ENCODE measurements around the gene GID4. TPM values are rescaled to one million over a fixed set of nuclear protein-coding genes. Genes with fewer than 3 reads are reported as not detected.

GID4 gene
- total RNA-seq, 1 donor from 2014 or later: 8.4 TPM

DNA sequence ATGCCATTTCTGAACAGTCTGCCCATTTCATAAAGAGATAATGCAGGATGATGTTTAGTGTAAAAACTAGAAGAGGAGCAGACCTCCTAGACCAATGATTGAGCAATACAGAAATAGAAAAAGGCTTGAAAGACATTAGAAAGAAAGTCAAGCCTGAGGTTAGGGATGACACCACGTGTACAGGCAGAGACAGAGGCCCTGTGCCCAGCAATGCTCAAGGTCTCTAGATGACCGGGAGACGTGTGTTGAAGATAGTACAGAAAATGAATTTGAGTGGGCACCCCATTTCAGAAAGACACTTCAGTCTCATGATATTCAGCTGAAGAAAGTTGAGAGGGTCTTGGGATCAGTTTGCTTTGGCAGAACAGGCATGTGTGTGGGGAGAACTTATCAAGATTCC, 5.4 kb downstream of the GID4 start:
- no peak for ATAC-seq

DNA sequence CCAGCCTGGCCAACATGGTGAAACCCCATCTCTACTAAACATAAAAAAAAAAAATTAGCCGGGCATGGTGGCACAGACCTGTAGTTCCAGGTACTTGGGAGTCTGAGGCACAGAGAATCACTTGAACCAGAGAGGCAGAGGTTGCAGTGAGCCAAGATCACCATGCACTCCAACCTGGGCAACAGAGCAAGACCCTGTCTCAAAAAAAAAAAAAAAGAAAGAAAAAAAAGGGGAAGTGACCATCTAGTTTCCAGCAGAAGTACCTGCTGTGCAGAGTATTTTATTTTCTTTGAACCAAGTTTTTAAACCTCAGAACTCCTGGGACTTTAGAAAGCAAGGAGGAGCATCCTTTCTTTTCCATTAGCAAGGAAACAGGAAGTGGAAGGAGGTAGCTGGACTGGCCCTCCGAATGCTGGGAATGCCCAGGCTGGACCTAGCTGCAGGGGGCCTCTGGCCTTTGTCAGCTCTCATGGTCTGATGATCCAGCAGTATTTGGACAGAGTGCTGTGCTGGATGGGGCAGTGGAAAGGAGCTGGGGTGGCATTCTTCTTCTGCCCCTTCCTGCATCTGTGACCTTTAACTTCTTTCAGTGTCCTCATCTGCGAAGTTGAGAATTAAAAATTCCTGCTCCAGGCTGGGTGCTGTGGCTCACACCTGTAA, 6.6 kb downstream of the GID4 start:
- ATAC-seq: no peak

DNA sequence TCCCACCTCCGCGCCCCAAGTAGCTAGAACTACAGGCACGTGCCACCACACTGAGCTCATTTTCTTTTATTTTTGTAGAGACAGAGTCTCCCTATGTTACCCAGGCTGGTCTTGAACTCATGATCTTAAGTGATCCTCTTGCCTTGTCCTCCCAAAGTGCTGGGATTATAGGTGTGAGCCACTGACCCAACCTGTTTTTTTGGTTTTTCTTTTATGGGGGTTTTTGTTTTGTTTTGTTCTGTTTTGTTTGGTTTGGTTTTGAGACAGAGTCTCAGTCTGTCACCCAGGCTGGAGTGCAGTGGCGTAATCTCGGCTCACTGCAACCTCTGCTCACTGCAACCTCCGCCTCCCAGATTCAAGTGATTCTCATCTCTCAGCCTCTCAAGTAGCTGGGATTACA, 16.4 kb downstream of the GID4 start:
- no peak for ATAC-seq

GRCh38 chr17:18056214-18056613, 17.0 kb downstream of the GID4 start:
- no peak for ATAC-seq

DNA sequence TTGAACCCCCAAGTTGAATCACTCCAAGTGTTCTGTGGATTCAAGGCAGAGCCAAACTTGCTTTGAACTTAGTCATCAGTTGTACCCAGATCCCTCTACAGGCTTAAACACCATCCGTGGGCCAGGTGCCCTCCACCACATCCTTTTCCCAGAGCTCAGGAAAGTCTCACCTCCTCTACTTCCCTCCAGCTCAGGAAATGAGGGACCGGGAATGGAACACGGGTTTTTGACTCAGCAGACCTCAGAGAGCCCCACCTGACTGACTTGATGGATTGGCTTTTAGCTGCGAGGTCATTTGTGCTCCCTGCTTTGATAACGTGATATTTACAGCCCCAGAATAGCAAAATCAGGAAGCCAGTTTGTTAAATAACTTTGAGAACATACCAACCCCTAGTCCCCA, 20.1 kb downstream of the GID4 start:
- ATAC-seq: no peak

GRCh38 chr17:18064053-18064452, 24.8 kb downstream of the GID4 start:
- ATAC-seq: no peak

GRCh38 chr17:18065546-18065945, 26.3 kb downstream of the GID4 start:
- no peak for ATAC-seq

DNA sequence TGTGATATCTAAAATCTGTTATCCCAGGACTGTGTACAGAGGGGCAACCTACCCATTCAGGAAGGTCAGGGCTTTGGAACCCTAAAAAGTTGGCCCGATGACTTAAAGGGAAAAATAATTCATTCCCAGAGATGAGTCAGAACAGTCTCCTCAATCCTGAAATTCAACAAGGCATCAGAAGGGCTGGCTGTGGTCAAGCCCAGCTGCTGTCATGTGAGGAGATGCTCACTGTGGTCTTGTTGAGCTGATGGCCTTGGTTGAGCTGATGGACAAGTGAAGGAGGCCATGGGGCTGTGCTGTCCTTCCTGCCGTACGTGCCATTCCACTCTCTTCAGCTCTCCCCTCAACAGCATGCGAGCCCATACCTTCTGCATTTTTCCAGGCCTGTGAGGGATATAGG, 27.7 kb downstream of the GID4 start:
- ATAC-seq: no peak

- ATAC-seq: no peak
These were observed 29.9 kb downstream of the GID4 start for GRCh38 chr17:18069101-18069500.

DNA sequence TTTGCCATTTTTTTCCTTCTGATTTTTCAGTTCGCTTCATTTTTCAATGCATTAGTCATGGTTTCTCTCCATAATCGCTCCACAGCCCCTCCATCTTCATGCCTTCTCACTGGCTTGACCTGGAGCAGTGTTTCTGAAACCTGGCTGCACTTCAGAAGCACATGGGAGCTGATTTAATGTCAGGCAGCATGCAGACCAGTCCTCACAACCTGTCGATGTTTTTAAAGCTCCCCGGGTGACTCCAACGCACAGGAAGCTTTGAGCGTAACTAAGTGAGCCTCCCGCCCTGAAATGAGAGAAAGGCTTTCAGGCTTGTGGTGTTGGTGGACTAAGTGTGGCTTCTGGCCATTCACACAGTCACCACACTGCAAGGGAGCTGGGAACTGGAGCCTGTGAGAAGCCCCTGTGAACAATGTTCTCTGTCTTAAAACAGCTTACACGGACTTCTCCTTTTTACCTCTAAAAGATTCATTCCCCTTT, 31.7 kb downstream of the GID4 start:
- no peak for ATAC-seq

- no peak for ATAC-seq
These were observed 32.5 kb downstream of the GID4 start for GRCh38 chr17:18071751-18072150.

DNA sequence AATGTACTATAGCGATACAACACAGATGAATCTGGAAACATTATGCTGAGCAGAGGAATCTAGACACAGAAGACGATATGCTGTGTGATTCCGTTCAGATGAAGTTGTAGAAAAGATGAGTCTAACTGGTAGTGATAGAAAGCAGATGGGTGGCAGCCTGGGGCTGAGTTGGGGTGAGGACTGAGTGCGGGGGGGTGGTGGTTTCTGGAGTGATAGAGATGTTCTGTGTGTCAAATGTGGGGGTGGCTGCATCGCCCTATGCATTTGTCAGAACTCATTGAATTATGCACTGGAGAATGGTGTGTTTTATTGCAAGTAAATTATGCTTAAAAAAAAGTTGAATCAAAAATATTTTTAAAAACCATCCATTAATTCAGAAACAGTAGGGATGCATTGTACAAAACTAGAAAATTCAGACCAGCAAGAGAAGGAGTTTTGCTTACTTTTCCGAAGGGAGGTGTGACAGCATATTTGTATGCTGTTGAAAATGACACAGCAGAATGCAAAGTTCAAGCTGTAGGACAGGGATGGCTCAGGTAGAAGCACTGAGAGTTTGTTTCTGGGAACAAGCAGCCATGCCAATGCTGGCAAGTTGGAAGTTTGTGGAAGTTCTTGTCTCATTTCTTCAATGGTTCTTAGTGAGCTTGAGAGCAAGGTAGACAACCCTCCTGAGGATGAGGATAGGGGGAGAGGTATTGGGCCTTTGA, 35.5 kb downstream of the GID4 start:
- no peak for ATAC-seq

GRCh38 chr17:18076936-18077335, 37.7 kb downstream of the GID4 start:
- ATAC-seq: no peak

DNA sequence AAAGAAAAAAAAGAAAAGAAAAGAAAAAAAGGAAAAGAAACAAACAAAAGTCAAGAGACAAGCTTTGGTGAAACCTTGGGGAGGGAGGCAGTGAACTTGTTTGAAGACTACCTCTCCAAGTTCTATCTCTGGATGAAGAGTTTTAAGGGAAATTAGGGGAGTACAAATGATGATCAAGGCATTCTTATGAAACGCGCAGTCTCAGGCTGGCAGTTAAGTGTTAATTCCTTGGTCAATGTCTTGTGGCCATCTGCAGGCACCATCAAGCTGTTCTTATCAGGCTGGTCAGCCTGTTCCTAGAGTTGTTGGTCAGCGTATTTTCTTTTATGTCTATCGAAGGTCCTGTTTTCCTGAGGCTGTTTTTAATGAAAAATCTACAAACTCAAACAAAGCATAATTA, 40.3 kb downstream of the GID4 start:
- no peak for ATAC-seq

- no peak for ATAC-seq
These were observed 45.0 kb downstream of the GID4 start for GRCh38 chr17:18084256-18084655.

DNA sequence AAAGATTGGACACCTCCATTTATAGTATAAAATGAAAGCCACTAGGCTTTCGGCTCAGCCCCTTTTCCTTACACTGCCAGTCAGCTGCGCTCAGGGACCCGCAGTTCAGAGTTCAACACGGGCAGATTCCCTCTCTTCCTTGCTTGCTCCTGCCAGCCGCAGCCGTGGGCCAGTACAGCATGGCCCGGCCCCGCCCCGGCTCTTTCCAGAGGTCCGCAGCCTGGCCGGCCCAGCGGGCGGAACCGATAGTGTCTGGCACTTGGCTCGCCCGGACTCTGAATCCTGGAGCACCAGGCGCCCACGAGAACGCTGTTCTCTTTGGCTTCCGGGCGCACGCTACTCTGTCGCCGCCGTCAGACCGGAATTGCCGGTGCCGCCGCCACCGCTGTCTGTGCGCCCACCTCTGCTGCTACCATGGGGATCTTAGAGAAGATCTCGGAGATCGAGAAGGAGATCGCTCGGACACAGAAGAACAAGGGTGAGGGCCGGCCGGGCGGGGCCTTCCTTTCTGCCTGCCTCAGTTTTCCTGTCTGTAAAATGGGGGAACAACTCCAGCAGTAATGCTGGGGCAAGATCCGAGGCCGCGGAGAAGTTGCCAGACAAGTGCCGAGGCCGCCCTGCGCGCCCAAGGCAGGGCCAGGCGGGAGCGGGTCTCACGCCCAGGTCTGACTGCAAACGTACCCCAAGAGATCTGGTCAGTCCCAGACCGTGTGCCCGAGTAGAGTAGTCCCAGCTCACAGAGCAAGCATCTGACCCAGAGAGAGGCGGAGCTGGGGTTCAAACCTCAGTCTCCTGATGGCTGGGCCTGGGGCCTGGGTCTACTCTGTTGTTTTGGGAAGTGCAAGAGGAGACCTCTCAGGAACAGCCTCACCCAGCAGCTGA, 48.6 kb downstream of the GID4 start, which contains the start of gene DRG2:
Gene DRG2, plus strand, starts transcription at position 339 of the 882 bp plus-strand sequence. Its CDS starts 76 bp downstream, at position 415.
- peak; percentile 94 for ATAC-seq

- no peak for ATAC-seq
These were observed 50.4 kb downstream of the GID4 start for GRCh38 chr17:18089613-18090012.

DNA sequence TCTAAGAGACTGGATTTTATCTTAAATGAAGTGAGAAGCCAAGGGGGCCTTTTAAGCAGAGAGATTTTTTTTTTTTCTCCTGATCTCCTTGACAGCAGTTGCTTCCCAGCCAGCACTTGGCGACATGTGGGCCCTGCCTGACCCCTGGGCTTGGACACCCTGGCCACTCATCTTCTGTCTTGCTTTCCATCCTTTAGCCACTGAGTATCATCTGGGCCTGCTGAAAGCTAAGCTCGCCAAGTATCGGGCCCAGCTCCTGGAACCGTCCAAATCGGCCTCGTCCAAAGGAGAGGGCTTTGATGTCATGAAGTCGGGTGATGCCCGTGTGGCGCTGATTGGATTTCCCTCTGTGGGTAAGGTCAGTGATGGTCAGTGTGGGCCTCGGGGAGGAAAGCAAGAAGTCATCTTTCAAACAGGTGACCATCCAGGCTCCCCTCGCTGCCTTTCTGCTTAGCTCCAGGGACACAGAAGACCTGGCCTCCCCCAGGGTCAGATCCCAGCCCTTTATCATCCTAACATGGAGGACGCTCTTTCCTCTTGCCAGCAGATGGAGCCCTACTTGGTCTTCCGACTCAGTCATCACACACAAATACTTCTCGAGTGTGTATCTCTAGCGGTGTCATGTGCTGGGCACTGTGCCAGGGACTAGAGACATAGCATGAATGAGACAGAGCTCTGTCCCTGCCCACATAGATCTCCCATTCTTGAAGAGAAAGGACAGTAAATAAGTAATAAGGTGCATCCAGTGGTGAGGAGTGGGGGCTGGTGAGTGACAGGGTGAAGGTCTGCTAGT, 54.6 kb downstream of the GID4 start:
- ATAC-seq: peak; percentile 47

DNA sequence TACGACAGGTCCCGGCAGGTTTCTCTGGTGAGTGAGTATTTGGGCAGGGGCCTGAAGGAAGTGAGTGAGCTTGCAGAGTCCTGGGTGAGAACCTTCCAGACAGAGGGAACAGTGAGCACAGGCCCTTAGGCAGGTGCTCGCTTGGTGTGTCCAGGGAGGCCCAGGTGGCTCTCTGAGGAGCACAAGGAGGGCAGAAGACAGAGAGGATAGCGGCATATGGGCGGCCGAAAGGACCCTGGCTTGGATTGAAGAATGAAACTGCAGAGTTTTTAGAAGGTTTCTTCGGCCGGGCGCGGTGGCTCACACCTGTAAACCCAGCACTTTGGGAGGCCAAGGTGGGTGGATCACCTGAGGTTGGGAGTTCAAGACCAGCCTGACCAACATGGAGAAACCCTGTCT, 55.2 kb downstream of the GID4 start:
- ATAC-seq: no peak

DNA sequence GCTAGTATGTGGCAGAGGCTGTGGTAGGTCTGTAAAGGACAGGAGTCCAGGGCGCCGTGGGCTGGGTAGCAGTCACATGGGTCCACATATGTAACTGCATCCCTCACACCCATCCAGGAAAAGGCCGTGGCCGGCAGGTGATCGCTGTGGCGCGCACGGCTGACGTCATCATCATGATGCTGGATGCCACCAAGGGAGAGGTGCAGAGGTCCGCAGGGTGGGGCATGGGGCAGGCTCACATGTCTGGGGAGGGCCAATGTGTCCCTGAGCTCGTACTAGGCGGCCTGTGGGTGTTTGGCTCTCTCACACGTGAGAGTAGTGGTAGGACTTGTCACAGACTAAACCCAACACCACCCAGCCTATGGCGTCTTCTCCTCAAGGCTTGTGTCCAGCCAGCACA, 60.3 kb downstream of the GID4 start:
- ATAC-seq: no peak

GRCh38 chr17:18100616-18101015, 61.4 kb downstream of the GID4 start:
- ATAC-seq: no peak

DNA sequence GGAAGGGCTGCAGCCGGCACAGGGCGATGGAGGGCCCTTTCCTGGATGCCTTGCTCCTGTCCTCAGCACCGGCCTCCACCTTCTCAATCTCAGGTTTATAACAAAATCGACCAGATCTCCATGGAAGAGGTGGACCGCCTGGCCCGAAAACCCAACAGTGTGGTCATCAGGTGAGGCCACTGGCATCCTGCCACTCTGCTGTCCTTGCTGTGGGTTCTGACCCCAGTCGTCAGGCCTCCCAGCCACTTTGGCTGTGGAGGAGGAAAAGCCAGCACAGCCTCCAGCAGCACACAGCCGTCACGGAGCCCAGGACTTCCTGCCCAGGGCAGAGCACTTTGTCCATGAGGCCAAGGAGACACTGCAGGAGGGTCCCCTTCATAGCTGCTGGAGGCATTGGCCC, 62.6 kb downstream of the GID4 start:
- no peak for ATAC-seq

All from esophagus mucosa (tissue), 1 donor.